Naive thymus-derived CD8-positive, alpha-beta T cell (primary cell): ENCODE results near the gene DHFR. TPM values are rescaled to one million over a fixed set of nuclear protein-coding genes. Genes with fewer than 3 reads are reported as not detected.

Experiments used
- ATAC-seq, 2 donors: fragments of 150-1000 bp; cut with Tn5 transposase in 1 of 2; sonication (Bioruptor Pico), chemical (Tn5 transposase) in 1 of 2; 1 replicate in 1 of 2; 2 replicates in 1 of 2; pipeline ENCODE4 v1.10.0; 2021; ENCODE audit warnings: mild to moderate bottlenecking in 2 of 2, moderate library complexity in 2 of 2
- POLR2A ChIA-PET: fragments of 350-600 bp; sonication (Branson Sonifier 250); formaldehyde crosslinking; loops from one replicate; lab custom pipeline; 2021; ENCODE audit warnings: antibody characterized with exemption; lab: Charles Lee
- DNase-seq, 10 donors: peaks; one replicate each; pipeline versions ENCODE4 v3.0.0 to v3.0.0-alpha.2; 2020 to 2022
- H3K27ac Mint-ChIP-seq, 10 donors: one replicate each; pipeline ENCODE4 v1.8.0; 2020 to 2022; ENCODE audit warnings: mild to moderate bottlenecking in 10 of 10, mixed read lengths in 10 of 10, moderate library complexity in 4 of 10, inconsistent platforms in 1 of 10
- H3K27me3 Mint-ChIP-seq, 5 donors: one replicate each; pipeline ENCODE4 v1.8.0; 2021 to 2022; ENCODE audit warnings: mixed read lengths in 5 of 5
- H3K36me3 Mint-ChIP-seq, 3 donors: one replicate each; pipeline ENCODE4 v1.8.0; 2020 to 2022; ENCODE audit warnings: mixed read lengths in 3 of 3, mild to moderate bottlenecking in 2 of 3, inconsistent platforms in 1 of 3
- H3K4me1 Mint-ChIP-seq, 4 donors: one replicate each; pipeline ENCODE4 v1.8.0; 2021 to 2022; ENCODE audit warnings: mixed read lengths in 4 of 4
- H3K4me3 Mint-ChIP-seq, 10 donors: one replicate each; pipeline ENCODE4 v1.8.0; 2020 to 2022; ENCODE audit warnings: mild to moderate bottlenecking in 10 of 10, mixed read lengths in 10 of 10, moderate library complexity in 6 of 10, inconsistent platforms in 1 of 10
- H3K9me3 Mint-ChIP-seq, 9 donors: one replicate each; pipeline ENCODE4 v1.8.0; 2020 to 2022; ENCODE audit warnings: mixed read lengths in 9 of 9, mild to moderate bottlenecking in 3 of 9, inconsistent platforms in 1 of 9, moderate library complexity in 1 of 9
- polyA plus RNA-seq, 3 donors: library from polyadenylated mRNA; unstranded; fragments of 300-500 nt; fragmentation: Illumina TruSeq; gene quantifications; one replicate each; pipeline ENCODE4 v1.2.3, GENCODE V29; 2021
- total RNA-seq, 8 experiments: library from RNA in 2 of 8; stranded (reverse) in 2 of 8; gene quantifications; one replicate each; pipeline ENCODE4 v1.2.3 and lab custom pipeline; 2021 to 2026

Gene DHFR
- total RNA-seq (10 to 100 TPM; 18.3 to 19.5 TPM), polyA plus RNA-seq (1 to 10 TPM in 1 of 3 donors, under 1 TPM in 2; 0.82 to 2.2 (median 0.93) TPM), total RNA-seq (lab: John Stamatoyannopoulos, UW) (5.9 to 15.2 (median 10.7) reads per million in 6 experiments)

GRCh38 chr5:80654391-80655230 lies at the start of gene DHFR, which contains the start of gene MSH3:
Gene DHFR (minus strand): TSS chr5:80654983. CDS start chr5:80654489, 494 bp downstream.
Gene MSH3 (plus strand): TSS chr5:80654652. CDS start chr5:80654728, 76 bp downstream.
- Mint-ChIP-seq H3K27me3 (no peaks in the 10 kb centered on the region), H3K9me3 (no peaks in the 10 kb centered on the region), H3K4me1 (peaks cover 13 to 35% (median 31%) of the 10 kb centered on the region in 4 donors), H3K4me3 (peak within 1 kb of the TSS; percentile 85 to 99 (median 93)), H3K27ac (peak within 1 kb of the TSS; percentile 63 to 99 (median 97)), H3K36me3 (peaks cover 4 to 33% (median 15%) of the 10 kb centered on the region in 3 donors)
- ATAC-seq (peak; percentile 69 to 74), DNase-seq (peak; percentile 81 to 94 (median 85))
- POLR2A ChIA-PET: interaction anchor here (0.7 to 1.1 kb wide), 5 partner anchors 10 to 647 kb away, joined by 3 to 4 read pairs (median 3); partner anchors contain the start of genes ZCCHC9 and ZFYVE16

- ATAC-seq: no peak
- Mint-ChIP-seq H3K27ac (peak overlapping the region in 5 of 10 donors; percentile 0 to 77 (median 34)), H3K4me3 (peak overlapping the region in 1 of 10 donors; percentile 4), H3K9me3 (no peaks in the 10 kb centered on the region), H3K36me3 (peaks cover 6 to 45% (median 24%) of the 10 kb centered on the region in 3 donors), H3K27me3 (no peaks in the 10 kb centered on the region), H3K4me1 (peaks cover 8 to 31% (median 20%) of the 10 kb centered on the region in 4 donors)
- POLR2A ChIA-PET: no interaction called here
- DNase-seq: peak in 1 of 10 donors; percentile 3
These were observed 49.4 kb upstream of the DHFR start for GRCh38 chr5:80704221-80704620.

DNA sequence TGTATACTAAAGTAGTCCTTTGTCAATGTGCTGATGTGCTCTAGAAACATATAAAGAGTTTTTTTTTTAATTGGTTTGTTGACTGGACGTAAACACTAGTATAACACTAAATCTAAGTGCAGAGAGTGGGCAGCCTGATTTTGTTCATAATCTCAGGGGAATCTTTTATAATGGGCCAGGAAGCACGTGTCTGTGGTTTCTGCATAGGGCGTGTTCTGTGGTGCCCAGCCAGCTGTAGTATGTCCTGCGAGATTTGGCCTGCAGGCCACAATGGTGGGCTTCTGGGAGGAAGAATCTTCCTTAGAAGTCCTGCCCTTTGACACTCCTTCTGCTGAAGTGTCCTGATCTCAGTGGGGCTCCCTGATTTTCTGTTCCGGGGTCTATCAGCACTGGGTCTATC lies 49.0 kb upstream of the DHFR start:
- Mint-ChIP-seq H3K36me3 (peaks cover 6 to 43% (median 24%) of the 10 kb centered on the region in 3 donors), H3K27ac (peak overlapping the region in 5 of 10 donors; percentile 0 to 76 (median 21)), H3K4me1 (peaks cover 8 to 31% (median 20%) of the 10 kb centered on the region in 4 donors), H3K27me3 (no peaks in the 10 kb centered on the region), H3K9me3 (no peaks in the 10 kb centered on the region), H3K4me3 (no peak overlapping the region)
- no peak for ATAC-seq
- no peak for DNase-seq
- POLR2A ChIA-PET: no interaction called here

DNA sequence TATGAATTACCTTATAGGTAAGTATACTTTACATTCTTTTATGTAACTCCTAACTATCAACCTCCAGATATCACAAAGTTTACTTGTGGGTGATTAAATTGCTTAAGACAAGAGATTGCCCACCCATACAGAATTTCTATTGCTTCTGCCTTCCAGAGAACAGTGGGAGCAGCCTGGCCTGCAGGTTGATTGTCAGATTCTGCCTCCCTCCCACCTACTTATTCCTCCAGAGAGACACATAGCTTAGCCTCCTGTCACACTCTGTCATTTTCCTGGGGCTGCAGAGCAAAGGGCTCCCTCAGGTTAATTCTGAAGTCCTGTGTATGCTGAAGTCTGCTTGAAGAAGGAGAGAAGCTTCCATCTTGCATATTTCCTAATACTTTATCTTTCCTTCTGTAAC lies 48.5 kb upstream of the DHFR start:
- Mint-ChIP-seq H3K36me3 (peaks cover 6 to 41% (median 24%) of the 10 kb centered on the region in 3 donors), H3K9me3 (no peaks in the 10 kb centered on the region), H3K4me3 (no peak overlapping the region), H3K27ac (no peak overlapping the region), H3K4me1 (peaks cover 9 to 31% (median 20%) of the 10 kb centered on the region in 4 donors), H3K27me3 (no peaks in the 10 kb centered on the region)
- DNase-seq (no peak), ATAC-seq (no peak)
- POLR2A ChIA-PET: no interaction called here

DNA sequence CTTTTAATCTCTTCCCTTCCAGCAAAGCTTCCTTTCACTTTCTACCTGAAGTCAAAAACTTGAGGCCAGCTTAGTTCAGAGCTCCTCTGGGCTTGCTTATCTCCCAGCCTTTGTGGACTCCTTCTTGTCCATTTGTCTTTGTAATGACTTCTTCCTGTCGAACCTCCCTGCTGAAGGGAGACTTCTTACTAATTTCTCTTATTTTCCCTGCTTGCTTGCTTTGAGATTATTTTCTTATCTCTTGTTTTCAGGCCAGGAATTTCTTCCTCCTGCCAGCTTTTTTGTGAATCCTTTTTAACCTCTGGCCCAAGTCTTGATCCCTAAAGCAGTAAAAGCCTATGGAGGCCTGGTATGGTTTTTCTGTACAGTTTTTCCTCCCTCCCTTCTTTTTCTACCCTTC lies 46.8 kb upstream of the DHFR start:
- Mint-ChIP-seq H3K4me3 (no peak overlapping the region), H3K4me1 (peaks cover 11 to 31% (median 20%) of the 10 kb centered on the region in 4 donors), H3K27me3 (no peaks in the 10 kb centered on the region), H3K9me3 (no peaks in the 10 kb centered on the region), H3K36me3 (peaks cover 6 to 35% (median 20%) of the 10 kb centered on the region in 3 donors), H3K27ac (peak overlapping the region in 3 of 10 donors; percentile 11 to 38 (median 26))
- DNase-seq: no peak
- no peak for ATAC-seq
- POLR2A ChIA-PET: no interaction called here

DNA sequence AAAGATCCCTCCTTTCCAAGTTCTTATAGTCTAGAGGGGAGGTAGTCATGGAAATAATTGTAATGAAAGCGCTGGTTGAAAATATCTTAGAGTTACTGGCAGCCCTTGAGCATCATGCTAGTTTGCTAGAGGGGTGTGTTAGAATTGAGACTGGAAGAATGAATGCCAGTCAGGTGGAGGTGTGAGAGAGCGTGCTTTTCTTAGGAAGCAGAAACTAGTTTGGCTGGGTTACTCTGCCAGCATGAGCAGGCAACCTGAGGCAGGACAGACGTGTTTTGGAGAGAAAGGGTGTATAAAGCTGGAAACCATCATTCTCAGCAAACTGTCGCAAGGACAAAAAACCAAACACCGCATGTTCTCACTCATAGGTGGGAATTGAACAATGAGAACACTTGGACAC lies 43.6 kb upstream of the DHFR start:
- no peak overlapping the region for H3K27ac Mint-ChIP-seq
- peaks cover 10 to 23% (median 15%) of the 10 kb centered on the region in 4 donors for H3K4me1 Mint-ChIP-seq

GRCh38 chr5:80697100-80697499 lies 42.3 kb upstream of the DHFR start:
- Mint-ChIP-seq H3K36me3 (peaks cover 0 to 32% (median 12%) of the 10 kb centered on the region in 3 donors), H3K9me3 (no peaks in the 10 kb centered on the region), H3K27me3 (no peaks in the 10 kb centered on the region), H3K4me1 (peaks cover 7 to 21% (median 12%) of the 10 kb centered on the region in 4 donors), H3K4me3 (no peak overlapping the region), H3K27ac (no peak overlapping the region)
- POLR2A ChIA-PET: no interaction called here
- no peak for DNase-seq
- ATAC-seq: no peak

More for the DNA sequence above, 43.6 kb upstream of the DHFR start:
- Mint-ChIP-seq H3K27me3 (no peaks in the 10 kb centered on the region), H3K9me3 (no peaks in the 10 kb centered on the region), H3K4me3 (no peak overlapping the region), H3K36me3 (peaks cover 0 to 34% (median 12%) of the 10 kb centered on the region in 3 donors)
- DNase-seq (no peak), ATAC-seq (no peak)
- POLR2A ChIA-PET: no interaction called here

DNA sequence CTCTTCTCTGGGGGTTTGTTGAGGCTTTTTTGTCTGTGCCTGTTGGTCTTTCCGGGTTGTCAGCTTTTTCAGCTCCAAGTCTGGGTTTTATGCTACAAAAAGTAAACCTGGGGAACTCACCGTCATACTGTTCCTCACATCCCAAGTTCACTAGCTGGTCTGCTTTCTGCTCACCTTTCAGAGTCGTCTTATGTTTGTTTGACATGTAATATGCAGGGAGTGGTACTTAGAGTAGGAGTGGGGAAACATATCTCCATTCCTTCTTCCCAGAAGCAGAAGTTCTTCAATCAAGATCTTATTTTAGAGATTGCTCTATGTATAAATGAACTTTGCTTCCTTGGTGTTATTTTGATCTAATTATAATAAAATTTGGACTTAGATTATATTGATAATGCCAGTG lies 41.7 kb upstream of the DHFR start:
- POLR2A ChIA-PET: no interaction called here
- Mint-ChIP-seq H3K4me1 (peaks cover 7 to 17% (median 11%) of the 10 kb centered on the region in 4 donors), H3K36me3 (peaks cover 0 to 25% (median 12%) of the 10 kb centered on the region in 3 donors), H3K27me3 (no peaks in the 10 kb centered on the region), H3K27ac (peak overlapping the region in 3 of 10 donors; percentile 6 to 37 (median 32)), H3K9me3 (no peaks in the 10 kb centered on the region), H3K4me3 (peak overlapping the region in 1 of 10 donors; percentile 23)
- ATAC-seq (no peak), DNase-seq (no peak)

GRCh38 chr5:80695666-80696065 lies 40.9 kb upstream of the DHFR start:
- peaks cover 7 to 15% (median 10%) of the 10 kb centered on the region in 4 donors for H3K4me1 Mint-ChIP-seq
- ATAC-seq: no peak
- H3K4me3 Mint-ChIP-seq: peak overlapping the region in 1 of 10 donors; percentile 50
- no peaks in the 10 kb centered on the region for H3K27me3 Mint-ChIP-seq
- no peak for DNase-seq
- POLR2A ChIA-PET: no interaction called here
- H3K27ac Mint-ChIP-seq: peak overlapping the region in 2 of 10 donors; percentile 6 to 76
- peaks cover 0 to 23% (median 11%) of the 10 kb centered on the region in 3 donors for H3K36me3 Mint-ChIP-seq
- no peaks in the 10 kb centered on the region for H3K9me3 Mint-ChIP-seq

DNA sequence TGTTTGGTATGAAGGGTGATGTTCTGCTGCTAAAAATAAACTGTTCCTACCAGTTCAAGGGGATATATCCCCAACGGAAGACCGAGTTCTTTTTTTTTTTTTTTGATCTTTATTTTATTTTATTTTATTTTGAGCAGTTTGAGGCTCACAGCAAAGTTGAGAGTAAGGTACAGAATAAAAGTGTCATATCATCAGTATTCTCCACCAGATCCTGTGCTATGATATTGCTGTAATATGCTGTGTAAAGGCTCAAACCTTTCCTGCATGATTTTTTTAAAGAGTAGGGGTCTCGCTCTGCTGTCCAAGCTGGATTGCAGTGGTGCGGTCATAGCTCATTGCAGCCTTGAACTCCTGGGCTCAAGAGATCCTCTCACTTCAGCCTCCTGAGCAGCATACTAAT lies 34.8 kb upstream of the DHFR start:
- Mint-ChIP-seq H3K9me3 (no peaks in the 10 kb centered on the region), H3K36me3 (peaks cover 0 to 18% (median 2%) of the 10 kb centered on the region in 3 donors), H3K27me3 (no peaks in the 10 kb centered on the region), H3K4me3 (no peak overlapping the region), H3K27ac (no peak overlapping the region), H3K4me1 (peaks cover 2 to 18% (median 10%) of the 10 kb centered on the region in 4 donors)
- ATAC-seq: no peak
- POLR2A ChIA-PET: no interaction called here
- DNase-seq: no peak

GRCh38 chr5:80688648-80689420 lies 34.1 kb upstream of the DHFR start:
- H3K9me3 Mint-ChIP-seq: no peaks in the 10 kb centered on the region
- no peak for DNase-seq
- H3K27ac Mint-ChIP-seq: peak overlapping the region in 5 of 10 donors; percentile 10 to 83 (median 19)
- peaks cover under 1 to 16% (median 10%) of the 10 kb centered on the region in 4 donors for H3K4me1 Mint-ChIP-seq
- H3K36me3 Mint-ChIP-seq: peaks cover 0 to 26% (median 2%) of the 10 kb centered on the region in 3 donors
- no peak overlapping the region for H3K4me3 Mint-ChIP-seq
- POLR2A ChIA-PET: interaction anchor here (0.6 to 0.9 kb wide), 2 partner anchors 107 to 507 kb away, joined by 3 read pairs; no protein-coding TSS in a partner anchor
- H3K27me3 Mint-ChIP-seq: no peaks in the 10 kb centered on the region
- ATAC-seq: no peak

- peaks cover 6 to 42% (median 15%) of the 10 kb centered on the region in 3 donors for H3K36me3 Mint-ChIP-seq
These were observed 32.0 kb upstream of the DHFR start for GRCh38 chr5:80686757-80687156.

More at GRCh38 chr5:80686757-80687156, 32.0 kb upstream of the DHFR start:
- Mint-ChIP-seq H3K4me1 (peaks cover 10 to 15% (median 15%) of the 10 kb centered on the region in 4 donors), H3K27ac (peak overlapping the region in 2 of 10 donors; percentile 3 to 17), H3K27me3 (no peaks in the 10 kb centered on the region), H3K4me3 (no peak overlapping the region), H3K9me3 (no peaks in the 10 kb centered on the region)
- no peak for ATAC-seq
- POLR2A ChIA-PET: no interaction called here
- DNase-seq: peak in 3 of 10 donors; percentile 28 to 33 (median 29)
